Ramos (cell line): ENCODE data around the gene EIF5.

Experiments
- in situ Hi-C: fragments of 300-500 bp; cut with MboI; formaldehyde crosslinking; loops from one replicate; pipeline ENCODE4 v1.14.3; 2022; ENCODE audit warnings: low sequenced_read_pairs; ENCODE audit not compliant: unreplicated experiment

Gene EIF5

GRCh38 chr14:103360548-103360947 lies 26.5 kb downstream of the EIF5 start:
- in situ Hi-C loops = no loop called here

GRCh38 chr14:103361867-103362266 lies 27.8 kb downstream of the EIF5 start:
- in situ Hi-C loops = no loop called here

- in situ Hi-C loops = no loop called here
Observed at GRCh38 chr14:103362780-103363179, 28.7 kb downstream of the EIF5 start.

GRCh38 chr14:103366741-103367140 lies 32.7 kb downstream of the EIF5 start:
- in situ Hi-C loops = no loop called here

GRCh38 chr14:103367995-103368394 lies 34.0 kb downstream of the EIF5 start:
- in situ Hi-C loops = no loop called here

GRCh38 chr14:103370087-103370486 lies 36.0 kb downstream of the EIF5 start:
- in situ Hi-C loops = no loop called here

- in situ Hi-C loops = no loop called here
Observed at GRCh38 chr14:103372017-103372416, 38.0 kb downstream of the EIF5 start.

- in situ Hi-C loops = no loop called here
Observed at GRCh38 chr14:103372552-103373304, 38.7 kb downstream of the EIF5 start.

GRCh38 chr14:103374121-103374520 lies 40.1 kb downstream of the EIF5 start:
- in situ Hi-C loops = no loop called here

GRCh38 chr14:103377522-103378037 lies 43.5 kb downstream of the EIF5 start:
- in situ Hi-C loops = no loop called here

- in situ Hi-C loops = no loop called here
Observed at GRCh38 chr14:103378038-103378854, 44.2 kb downstream of the EIF5 start.

- in situ Hi-C loops = no loop called here
Observed at GRCh38 chr14:103380719-103381377, 46.8 kb downstream of the EIF5 start.

- in situ Hi-C loops = no loop called here
Observed at GRCh38 chr14:103382376-103382775, 48.3 kb downstream of the EIF5 start.

GRCh38 chr14:103384450-103385151 lies 50.6 kb downstream of the EIF5 start:
- in situ Hi-C loops = no loop called here

GRCh38 chr14:103385152-103385928 lies 51.3 kb downstream of the EIF5 start, which contains the start of gene MARK3:
MARK3 (plus strand) TSS chr14:103385415; CDS start chr14:103386030, 615 bp downstream.
- in situ Hi-C loops = no loop called here

- in situ Hi-C loops = no loop called here
Observed at GRCh38 chr14:103385929-103386712, 52.1 kb downstream of the EIF5 start.

GRCh38 chr14:103386713-103387329 lies 52.8 kb downstream of the EIF5 start:
- in situ Hi-C loops = no loop called here

GRCh38 chr14:103388664-103389063 lies 54.6 kb downstream of the EIF5 start:
- in situ Hi-C loops = no loop called here
